ENCODE data around the gene SLC6A7.

The SLC6A7 gene

DNA sequence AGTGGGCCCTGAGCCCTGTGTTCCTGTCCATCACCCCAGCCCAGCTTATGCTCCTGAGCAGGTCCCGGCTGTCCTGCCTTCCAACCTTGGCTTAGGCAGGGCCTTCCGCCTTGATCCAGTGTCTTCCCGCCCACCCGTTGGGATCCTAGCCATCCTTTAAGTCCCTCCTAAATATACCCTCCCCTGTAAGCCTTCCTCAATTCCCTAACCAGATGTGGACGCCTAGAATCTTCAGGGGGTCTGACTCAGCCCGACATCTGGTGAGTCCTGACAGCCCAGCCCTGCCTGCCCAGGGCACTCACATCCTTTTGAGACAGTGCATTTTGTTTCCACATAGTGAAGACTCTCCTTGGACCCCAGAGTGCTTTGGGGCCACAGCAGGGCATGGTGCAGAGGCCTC, 23.7 kb downstream of the SLC6A7 start:
- Histone ChIP-seq H3K79me2 (ENCODE audit: insufficient read depth, low read length) (no peaks in the 10 kb centered on the region), H3K9ac (ENCODE audit: low read depth, low read length, poor library complexity, severe bottlenecking) (no peak overlapping the region), H3F3A (ENCODE audit: low read depth) (no peaks in the 10 kb centered on the region), H3K9me2 (replicated peaks; ENCODE audit: low read depth, low read length) (no peaks in the 10 kb centered on the region), H3K4me3 (ENCODE audit: low read length, poor library complexity, severe bottlenecking) (no peak overlapping the region), H3K36me3 (ENCODE audit: insufficient read depth, low read length) (no peaks in the 10 kb centered on the region), H3K4me1 (ENCODE audit: insufficient read depth, low read length, poor library complexity, severe bottlenecking) (peaks cover 14% of the 10 kb centered on the region), H3K4me2 (ENCODE audit: low read depth, low read length, poor library complexity, severe bottlenecking) (no peak overlapping the region), H4K20me1 (ENCODE audit: insufficient read depth, low read length, poor library complexity, severe bottlenecking) (no peaks in the 10 kb centered on the region), H2AFZ (ENCODE audit: low read length) (no peak overlapping the region), H3K9me3 (ENCODE audit: insufficient read depth, low read depth, low read length) (no peaks in the 10 kb centered on the region), H3K27me3 (ENCODE audit: insufficient read depth, low read length, poor library complexity, severe bottlenecking) (no peaks in the 10 kb centered on the region)
- TF ChIP-seq, protein P1, sequence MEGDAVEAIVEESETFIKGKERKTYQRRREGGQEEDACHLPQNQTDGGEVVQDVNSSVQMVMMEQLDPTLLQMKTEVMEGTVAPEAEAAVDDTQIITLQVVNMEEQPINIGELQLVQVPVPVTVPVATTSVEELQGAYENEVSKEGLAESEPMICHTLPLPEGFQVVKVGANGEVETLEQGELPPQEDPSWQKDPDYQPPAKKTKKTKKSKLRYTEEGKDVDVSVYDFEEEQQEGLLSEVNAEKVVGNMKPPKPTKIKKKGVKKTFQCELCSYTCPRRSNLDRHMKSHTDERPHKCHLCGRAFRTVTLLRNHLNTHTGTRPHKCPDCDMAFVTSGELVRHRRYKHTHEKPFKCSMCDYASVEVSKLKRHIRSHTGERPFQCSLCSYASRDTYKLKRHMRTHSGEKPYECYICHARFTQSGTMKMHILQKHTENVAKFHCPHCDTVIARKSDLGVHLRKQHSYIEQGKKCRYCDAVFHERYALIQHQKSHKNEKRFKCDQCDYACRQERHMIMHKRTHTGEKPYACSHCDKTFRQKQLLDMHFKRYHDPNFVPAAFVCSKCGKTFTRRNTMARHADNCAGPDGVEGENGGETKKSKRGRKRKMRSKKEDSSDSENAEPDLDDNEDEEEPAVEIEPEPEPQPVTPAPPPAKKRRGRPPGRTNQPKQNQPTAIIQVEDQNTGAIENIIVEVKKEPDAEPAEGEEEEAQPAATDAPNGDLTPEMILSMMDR (conservative IDR thresholded peaks at IDR 0.05; ENCODE audit: low read length): no peak
- TF ChIP-seq EZH2phosphoT487 (IDR thresholded peaks at IDR 0.05; ENCODE audit: borderline replicate concordance): no peak

DNA sequence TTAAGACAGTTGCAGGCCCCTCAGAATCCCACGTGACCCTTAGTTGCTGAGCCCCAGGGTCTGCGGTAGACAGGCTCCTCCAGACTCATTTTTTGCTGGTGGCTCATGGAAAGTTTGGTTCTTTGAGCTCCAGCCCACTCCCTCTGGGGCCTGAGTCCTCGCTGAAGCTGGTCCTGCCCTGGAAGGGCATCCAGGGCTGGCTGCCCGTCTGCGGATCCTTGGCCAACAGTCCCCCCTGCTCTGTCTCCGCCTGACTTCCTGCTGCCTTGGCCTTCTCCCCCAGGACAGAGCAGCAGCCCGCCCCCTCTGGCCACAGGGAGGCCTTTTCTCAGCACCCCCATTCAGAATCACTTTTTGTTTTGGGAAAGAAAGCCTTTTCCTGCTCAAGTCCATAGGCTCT, 24.4 kb downstream of the SLC6A7 start:
- H3K4me3 ChIP-seq (ENCODE audit: low read length, poor library complexity, severe bottlenecking): no peak overlapping the region
- H3K9ac ChIP-seq (ENCODE audit: low read depth, low read length, poor library complexity, severe bottlenecking): no peak overlapping the region
- H3K27me3 ChIP-seq (ENCODE audit: insufficient read depth, low read length, poor library complexity, severe bottlenecking): no peaks in the 10 kb centered on the region
- no peaks in the 10 kb centered on the region for H3K79me2 ChIP-seq (ENCODE audit: insufficient read depth, low read length)
- H3K4me2 ChIP-seq (ENCODE audit: low read depth, low read length, poor library complexity, severe bottlenecking): no peak overlapping the region
- no peaks in the 10 kb centered on the region for H3K9me2 ChIP-seq (replicated peaks; ENCODE audit: low read depth, low read length)
- no peaks in the 10 kb centered on the region for H3F3A ChIP-seq (ENCODE audit: low read depth)
- TF ChIP-seq EZH2phosphoT487 (IDR thresholded peaks at IDR 0.05; ENCODE audit: borderline replicate concordance): no peak
- TF ChIP-seq, protein P1 (conservative IDR thresholded peaks at IDR 0.05; ENCODE audit: low read length): no peak
- no peaks in the 10 kb centered on the region for H3K9me3 ChIP-seq (ENCODE audit: insufficient read depth, low read depth, low read length)
- H3K36me3 ChIP-seq (ENCODE audit: insufficient read depth, low read length): no peaks in the 10 kb centered on the region
- H2AFZ ChIP-seq (ENCODE audit: low read length): no peak overlapping the region
- peaks cover 7% of the 10 kb centered on the region for H3K4me1 ChIP-seq (ENCODE audit: insufficient read depth, low read length, poor library complexity, severe bottlenecking)
- H4K20me1 ChIP-seq (ENCODE audit: insufficient read depth, low read length, poor library complexity, severe bottlenecking): no peaks in the 10 kb centered on the region

DNA sequence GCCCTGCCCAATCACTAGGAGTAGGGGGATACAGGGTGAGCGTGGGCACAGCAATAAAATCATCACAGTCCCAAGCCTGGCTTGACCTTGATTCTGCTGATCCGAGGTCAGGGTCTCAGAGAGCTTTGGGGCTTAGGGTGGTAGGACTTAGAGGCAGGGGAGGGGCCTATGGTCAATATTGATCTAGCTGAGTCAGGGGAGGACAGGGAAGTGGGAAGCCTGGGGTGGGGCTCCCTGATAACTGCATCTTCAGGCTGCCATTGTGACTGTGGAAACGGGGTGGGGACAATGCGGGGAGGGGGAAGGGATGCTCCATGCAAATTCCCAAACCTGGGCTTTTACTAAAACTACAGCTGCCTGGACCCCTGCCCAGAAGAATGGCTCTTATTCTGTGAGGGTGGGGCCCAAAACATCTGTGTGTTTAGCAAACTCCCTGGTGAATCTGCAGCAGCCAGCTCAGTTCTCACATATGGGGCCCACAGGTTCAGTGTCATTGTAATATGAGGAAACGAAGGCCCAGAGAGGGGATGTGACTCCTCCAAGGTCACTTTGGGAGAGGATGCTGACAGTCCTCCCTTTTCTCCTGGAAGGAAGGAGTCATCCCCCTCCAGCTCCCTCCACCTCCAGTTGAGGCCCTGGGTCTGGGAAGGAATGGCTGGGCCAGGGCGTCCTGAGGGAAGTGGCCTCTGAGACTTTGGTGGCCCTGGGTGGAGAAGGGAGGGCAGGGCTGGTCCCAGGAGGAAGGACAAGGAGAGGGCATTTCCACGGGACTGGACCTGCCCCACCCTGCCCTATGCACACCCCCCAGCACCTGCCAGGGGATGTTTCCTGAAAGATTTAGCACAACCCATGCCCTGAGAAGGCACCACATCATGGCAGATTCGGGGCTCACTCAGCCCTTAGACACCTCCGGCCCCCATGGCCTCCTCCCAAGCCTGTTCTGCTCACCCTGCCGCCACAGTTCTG, 26.4 kb downstream of the SLC6A7 start:
- Histone ChIP-seq H3K36me3 (ENCODE audit: insufficient read depth, low read length) (no peaks in the 10 kb centered on the region), H3K9me3 (ENCODE audit: insufficient read depth, low read depth, low read length) (no peaks in the 10 kb centered on the region), H3K9ac (ENCODE audit: low read depth, low read length, poor library complexity, severe bottlenecking) (no peak overlapping the region), H4K20me1 (ENCODE audit: insufficient read depth, low read length, poor library complexity, severe bottlenecking) (no peaks in the 10 kb centered on the region), H3K79me2 (ENCODE audit: insufficient read depth, low read length) (no peaks in the 10 kb centered on the region), H2AFZ (ENCODE audit: low read length) (no peak overlapping the region), H3K9me2 (replicated peaks; ENCODE audit: low read depth, low read length) (no peaks in the 10 kb centered on the region), H3K4me1 (ENCODE audit: insufficient read depth, low read length, poor library complexity, severe bottlenecking) (no peaks in the 10 kb centered on the region), H3K27me3 (ENCODE audit: insufficient read depth, low read length, poor library complexity, severe bottlenecking) (no peaks in the 10 kb centered on the region), H3K4me2 (ENCODE audit: low read depth, low read length, poor library complexity, severe bottlenecking) (no peak overlapping the region), H3K4me3 (ENCODE audit: low read length, poor library complexity, severe bottlenecking) (no peak overlapping the region), H3F3A (ENCODE audit: low read depth) (no peaks in the 10 kb centered on the region)
- no peak for TF ChIP-seq EZH2phosphoT487 (IDR thresholded peaks at IDR 0.05; ENCODE audit: borderline replicate concordance)
- TF ChIP-seq, protein P1 (conservative IDR thresholded peaks at IDR 0.05; ENCODE audit: low read length): no peak

Data from Loucy (cell line).